Endothelial cell of umbilical vein (primary cell): ENCODE measurements around the gene ARHGAP10. TPM values are rescaled to one million over a fixed set of nuclear protein-coding genes. Genes with fewer than 3 reads are reported as not detected.

ENCODE experiments used
- BruUV-seq: library from RNA; stranded (reverse); fragments of 400-500 nt; replicated peaks from 2 replicates; lab custom pipeline; 2021; lab: Mats Ljungman, UMichigan
- CTCF ChIA-PET: fragments of 300-600, 350-600 bp; sonication (Branson Sonifier 250); formaldehyde crosslinking; loops from one replicate; lab custom pipeline; 2021; ENCODE audit warnings: antibody characterized with exemption, inconsistent platforms; lab: Charles Lee
- POLR2A ChIA-PET: fragments of 300-600, 350-600 bp; sonication (Branson Sonifier 250); formaldehyde crosslinking; loops from one replicate; lab custom pipeline; 2021; ENCODE audit warnings: antibody characterized with exemption, inconsistent platforms; lab: Charles Lee
- DNase-seq: peaks from one replicate; pipeline ENCODE4 v3.0.0-alpha.2; 2011; ENCODE audit warnings: low read depth, low spot score
- FAIRE-seq: peaks from 2 replicates; lab custom pipeline; 2011; peaks lifted over from hg19 to GRCh38; lab: Jason Lieb, UNC
- H2AFZ ChIP-seq: 2 replicates; pipeline ENCODE4 v1.6.0; 2012; ENCODE audit warnings: low read depth, low read length, control low read depth, inconsistent platforms
- H3K27ac ChIP-seq: 2 replicates; pipeline ENCODE4 v1.5.1; 2011; ENCODE audit warnings: low read depth, mild to moderate bottlenecking, control low read depth, low read length, moderate library complexity; ENCODE audit not compliant: insufficient read depth
- H3K27me3 ChIP-seq, 2 experiments: 2 replicates each; pipeline versions ENCODE4 v1.6.0 to v1.6.1; 2011; ENCODE audit warnings: low read length in 2 of 2, mixed read lengths in 1 of 2; ENCODE audit not compliant: control insufficient read depth in 2 of 2, insufficient read depth in 2 of 2
- H3K36me3 ChIP-seq, 2 experiments: 2 replicates in 1 of 2; 3 replicates in 1 of 2; pipeline ENCODE4 v1.5.1; 2011; ENCODE audit warnings: low read length in 2 of 2, mild to moderate bottlenecking in 1 of 2, moderate library complexity in 1 of 2; ENCODE audit not compliant: control insufficient read depth in 2 of 2, insufficient read depth in 2 of 2; ENCODE audit errors: extremely low read depth in 1 of 2
- H3K4me1 ChIP-seq: 3 replicates; pipeline ENCODE4 v1.5.1; 2011; ENCODE audit warnings: mild to moderate bottlenecking, low read length; ENCODE audit not compliant: control insufficient read depth, insufficient read depth; ENCODE audit errors: extremely low read depth
- H3K4me2 ChIP-seq: 2 replicates; pipeline ENCODE4 v1.6.1; 2011; ENCODE audit warnings: low read length, control low read depth, mixed read lengths; ENCODE audit not compliant: insufficient read depth
- H3K4me3 ChIP-seq, 3 experiments: fragments of 200-600 bp in 1 of 3; sonication (generic), shearing (Covaris generic) in 1 of 3; replicated peaks in 1 of 3; 2 replicates each; pipeline ENCODE4 v1.5.1; 2011 to 2016; ENCODE audit warnings: control low read depth in 3 of 3, low read length in 3 of 3, mild to moderate bottlenecking in 2 of 3, inconsistent platforms in 1 of 3, low read depth in 1 of 3, moderate library complexity in 1 of 3; ENCODE audit not compliant: insufficient read depth in 1 of 3
- H3K79me2 ChIP-seq: 2 replicates; pipeline ENCODE4 v1.6.0; 2012; ENCODE audit warnings: low read length, inconsistent platforms; ENCODE audit not compliant: control insufficient read depth, insufficient read depth
- H3K9ac ChIP-seq: replicated peaks from 2 replicates; pipeline ENCODE3; 2011; ENCODE audit warnings: low read length, control low read depth; ENCODE audit not compliant: insufficient read depth; ENCODE audit errors: extremely low read depth
- H3K9me1 ChIP-seq: replicated peaks from 3 replicates; pipeline ENCODE4 v1.6.0; 2011; ENCODE audit warnings: mild to moderate bottlenecking, low read length; ENCODE audit not compliant: control insufficient read depth, insufficient read depth; ENCODE audit errors: extremely low read depth
- H3K9me3 ChIP-seq: replicated peaks from 2 replicates; pipeline ENCODE4 v1.5.1; 2012; ENCODE audit warnings: low read length, inconsistent platforms; ENCODE audit not compliant: control insufficient read depth, insufficient read depth
- H4K20me1 ChIP-seq: replicated peaks from 2 replicates; pipeline ENCODE3; 2011; ENCODE audit warnings: mild to moderate bottlenecking, low read length; ENCODE audit not compliant: control insufficient read depth, insufficient read depth; ENCODE audit errors: extremely low read depth
- CTCF ChIP-seq, 2 donors: IDR thresholded peaks; 1 replicate in 1 of 2; 2 replicates in 1 of 2; pipeline ENCODE4 v1.5.1; 2011; ENCODE audit warnings: low read length in 2 of 2, mild to moderate bottlenecking in 2 of 2, moderate library complexity in 2 of 2, control low read depth in 1 of 2, inconsistent platforms in 1 of 2, low read depth in 1 of 2; ENCODE audit not compliant: insufficient read depth in 1 of 2; ENCODE audit errors: extremely low read depth in 1 of 2
- EZH2 ChIP-seq: IDR thresholded peaks from 2 replicates; pipeline ENCODE4 v1.6.1; 2012; ENCODE audit warnings: borderline replicate concordance, low read depth, mild to moderate bottlenecking, moderate library complexity, low read length, inconsistent platforms; ENCODE audit not compliant: severe bottlenecking
- FOS ChIP-seq: IDR thresholded peaks from 2 replicates; pipeline ENCODE4 v1.6.1; 2011; ENCODE audit warnings: mild to moderate bottlenecking, low read length, moderate library complexity, borderline replicate concordance; ENCODE audit not compliant: insufficient read depth
- GATA2 ChIP-seq: IDR thresholded peaks from 2 replicates; pipeline ENCODE4 v1.7.0; 2011; ENCODE audit warnings: low read depth, mild to moderate bottlenecking, moderate library complexity, mixed read lengths, low read length; ENCODE audit not compliant: insufficient read length, insufficient read depth
- JUN ChIP-seq: IDR thresholded peaks from 2 replicates; pipeline ENCODE4 v1.6.1; 2011; ENCODE audit warnings: borderline replicate concordance, low read depth; ENCODE audit not compliant: insufficient read length, insufficient read depth
- MAX ChIP-seq: IDR thresholded peaks from 2 replicates; pipeline ENCODE4 v1.6.1; 2011; ENCODE audit not compliant: insufficient read depth, insufficient read length
- MYC ChIP-seq: IDR thresholded peaks from one replicate; pipeline ENCODE4 v1.6.1; 2011; ENCODE audit warnings: mild to moderate bottlenecking, low read depth, low read length
- POLR2A ChIP-seq: IDR thresholded peaks from 2 replicates; pipeline ENCODE4 v1.6.1; 2012; ENCODE audit warnings: low read depth, mild to moderate bottlenecking, control low read depth, low read length
- POLR2AphosphoS5 ChIP-seq: IDR thresholded peaks from 2 replicates; pipeline ENCODE4 v1.6.1; 2012; ENCODE audit warnings: low read depth, mild to moderate bottlenecking, control low read depth, low read length, moderate library complexity; ENCODE audit not compliant: insufficient read depth
- dilution Hi-C: fragments of 300-500 bp; cut with MboI; formaldehyde crosslinking; loops from one replicate; pipeline ENCODE4 v1.15.0; 2019; ENCODE audit warnings: low sequenced_read_pairs; ENCODE audit not compliant: extremely low pct_ligation_motif_present
- intact Hi-C: fragments of 100-400 bp; cut with micrococcal nuclease; formaldehyde crosslinking; loops from one replicate; pipeline ENCODE4 v1.10.0; 2022
- polyA plus RNA-seq, 4 experiments: library from polyadenylated mRNA; depleted of rRNA in 3 of 4; stranded (reverse) in 3 of 4; unstranded in 1 of 4; fragments of >200 nt; gene quantifications; 2 replicates each; pipeline versions ENCODE4 v1.2.1 to v1.2.3, GENCODE V29; 2011 to 2012; ENCODE audit warnings: missing spikeins in 1 of 4
- total RNA-seq: library from RNA; stranded (reverse); gene quantifications from 2 replicates; pipeline ENCODE4 v1.2.3, GENCODE V29; 2021

ARHGAP10 gene
- total and polyA plus RNA-seq, 2 donors (not counting 3 experiments of a cell fraction or from before 2014, with no cell fraction given) = 20.4 to 36.7 TPM

DNA sequence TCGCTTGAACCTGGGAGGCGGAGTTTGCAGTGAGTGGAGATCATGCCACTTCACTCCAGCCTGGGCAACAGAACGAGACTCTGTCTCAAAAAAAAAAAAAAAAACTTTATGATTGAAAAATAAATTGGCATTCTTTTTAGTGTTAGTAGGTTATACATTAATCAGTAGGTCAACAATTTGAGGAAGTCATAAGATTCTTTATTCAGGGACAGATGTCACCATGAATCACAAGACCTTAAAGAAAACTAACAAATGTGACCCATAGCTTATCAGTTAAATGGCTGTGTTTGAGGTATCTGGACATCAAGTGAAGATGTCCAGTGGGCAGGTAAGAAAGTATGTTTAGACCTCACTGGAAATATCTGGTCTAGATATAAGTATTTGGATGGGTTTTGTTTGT, 38.7 kb upstream of the ARHGAP10 start:
- Histone ChIP-seq H3K27me3 (peaks cover 3 to 8% of the 10 kb centered on the region in 2 experiments), H4K20me1 (no peaks in the 10 kb centered on the region), H3K9me1 (no peaks in the 10 kb centered on the region), H3K36me3 (no peaks in the 10 kb centered on the region), H3K4me3 (no peak overlapping the region), H3K9ac (no peak overlapping the region), H3K27ac (no peak overlapping the region), H3K79me2 (no peaks in the 10 kb centered on the region), H3K4me1 (no peaks in the 10 kb centered on the region), H3K9me3 (no peaks in the 10 kb centered on the region), H3K4me2 (no peak overlapping the region), H2AFZ (no peak overlapping the region)
- FAIRE-seq (no peak), DNase-seq (no peak)
- TF ChIP-seq MAX = no peak
- TF ChIP-seq FOS = no peak
- no peak for TF ChIP-seq GATA2
- TF ChIP-seq JUN = no peak
- no peak for TF ChIP-seq POLR2A
- no peak for TF ChIP-seq EZH2
- no peak for TF ChIP-seq MYC
- TF ChIP-seq POLR2AphosphoS5 = no peak
- TF ChIP-seq CTCF (IDR thresholded peaks at IDR 0.05; ENCODE audit: extremely low read depth in 1 of 2, insufficient read depth in 1 of 2, low read depth in 1 of 2, low read length in 2 of 2) = no peak
- POLR2A ChIA-PET = interaction anchor here (1.0 kb wide), 1 partner anchor 9 kb away, joined by 3 read pairs; the partner anchor contains the start of gene PRMT9
- intact Hi-C loops (no loop called here), dilution Hi-C loops (no loop called here)
- no TSS peak for BruUV-seq
- CTCF ChIA-PET = interaction anchor here (0.6 to 2.0 kb wide), 2 partner anchors 61 to 174 kb away, joined by 3 to 22 read pairs; no protein-coding TSS in a partner anchor
